GM19099 (cell line): Measurements from ENCODE around the gene ANGPT4.

Source experiments
- POLR2A ChIP-seq: IDR thresholded peaks from 3 replicates; pipeline ENCODE4 v1.6.1; 2011; ENCODE audit warnings: low read depth; ENCODE audit not compliant: insufficient read length; ENCODE audit errors: extremely low read depth

Gene ANGPT4

GRCh38 chr20:845941-846893 is 69.9 kb downstream of the ANGPT4 start:
- no peak for TF ChIP-seq POLR2A

- TF ChIP-seq POLR2A: no peak
These were observed 70.8 kb downstream of the ANGPT4 start for GRCh38 chr20:845226-845868.

- no peak for TF ChIP-seq POLR2A
These were observed 71.5 kb downstream of the ANGPT4 start for GRCh38 chr20:844473-845225.

GRCh38 chr20:843912-844311 is 72.2 kb downstream of the ANGPT4 start:
- TF ChIP-seq POLR2A: no peak

GRCh38 chr20:842547-842940 is 73.6 kb downstream of the ANGPT4 start:
- no peak for TF ChIP-seq POLR2A

GRCh38 chr20:841568-842546 is 74.3 kb downstream of the ANGPT4 start:
- TF ChIP-seq POLR2A: no peak

GRCh38 chr20:840858-841567 is 75.1 kb downstream of the ANGPT4 start:
- TF ChIP-seq POLR2A: no peak

GRCh38 chr20:840503-840857 is 75.7 kb downstream of the ANGPT4 start:
- TF ChIP-seq POLR2A: no peak

- no peak for TF ChIP-seq POLR2A
These were observed 76.5 kb downstream of the ANGPT4 start for GRCh38 chr20:839626-840025.

GRCh38 chr20:839015-839414 is 77.1 kb downstream of the ANGPT4 start:
- TF ChIP-seq POLR2A: no peak

GRCh38 chr20:836190-836589 is 79.9 kb downstream of the ANGPT4 start:
- no peak for TF ChIP-seq POLR2A

GRCh38 chr20:835608-836045 is 80.5 kb downstream of the ANGPT4 start:
- no peak for TF ChIP-seq POLR2A

GRCh38 chr20:834151-834746 is 81.9 kb downstream of the ANGPT4 start:
- TF ChIP-seq POLR2A: no peak

GRCh38 chr20:833450-834150 is 82.5 kb downstream of the ANGPT4 start, which contains the start of gene FAM110A:
FAM110A (plus strand) TSS chr20:833715; CDS start chr20:844805, 11,090 bp downstream.
- peak; percentile 63 for TF ChIP-seq POLR2A
